GM18951 (cell line): Measurements from ENCODE around the gene ECI1.

ENCODE experiments used
- POLR2A ChIP-seq: IDR thresholded peaks from 4 replicates; pipeline ENCODE4 v1.6.1; 2011; ENCODE audit warnings: mild to moderate bottlenecking; ENCODE audit not compliant: insufficient read length, insufficient read depth; ENCODE audit errors: extremely low read depth
- in situ Hi-C: fragments of 300-500 bp; cut with MboI; formaldehyde crosslinking; loops from one replicate; pipeline ENCODE4 v1.12.0; 2022; ENCODE audit warnings: low sequenced_read_pairs, mixed read lengths, inconsistent platforms; ENCODE audit not compliant: unreplicated experiment

Gene ECI1

GRCh38 chr16:2251296-2252111 is at the start of gene ECI1:
Gene ECI1, minus strand, starts transcription at chr16:2251587. Its CDS starts 21 bp downstream, at chr16:2251566.
- TF ChIP-seq POLR2A = peak; percentile 94
- in situ Hi-C loops = no loop called here

GRCh38 chr16:2299915-2300192 is 48.5 kb upstream of the ECI1 start:
- TF ChIP-seq POLR2A = no peak
- in situ Hi-C loops = no loop called here

GRCh38 chr16:2299121-2299914 is 47.9 kb upstream of the ECI1 start:
- in situ Hi-C loops = no loop called here

GRCh38 chr16:2298621-2299020 is 47.2 kb upstream of the ECI1 start:
- no peak for TF ChIP-seq POLR2A
- in situ Hi-C loops = no loop called here

More at GRCh38 chr16:2299121-2299914, 47.9 kb upstream of the ECI1 start:
- TF ChIP-seq POLR2A = no peak

- in situ Hi-C loops = no loop called here
- no peak for TF ChIP-seq POLR2A
Measured at GRCh38 chr16:2297506-2297860, 46.1 kb upstream of the ECI1 start.

GRCh38 chr16:2296661-2297505 is 45.5 kb upstream of the ECI1 start:
- no peak for TF ChIP-seq POLR2A
- in situ Hi-C loops = no loop called here

GRCh38 chr16:2295056-2295798 is 43.8 kb upstream of the ECI1 start:
- in situ Hi-C loops = no loop called here

GRCh38 chr16:2292221-2292620 is 40.8 kb upstream of the ECI1 start:
- TF ChIP-seq POLR2A = no peak
- in situ Hi-C loops = no loop called here

More at GRCh38 chr16:2295056-2295798, 43.8 kb upstream of the ECI1 start:
- TF ChIP-seq POLR2A = no peak

- no peak for TF ChIP-seq POLR2A
- in situ Hi-C loops = no loop called here
Measured at GRCh38 chr16:2289282-2289681, 37.9 kb upstream of the ECI1 start.

- in situ Hi-C loops = no loop called here
- TF ChIP-seq POLR2A = no peak
Measured at GRCh38 chr16:2288726-2289125, 37.3 kb upstream of the ECI1 start.

- in situ Hi-C loops = no loop called here
Measured at GRCh38 chr16:2287916-2288547, 36.6 kb upstream of the ECI1 start.

GRCh38 chr16:2286550-2286949 is 35.2 kb upstream of the ECI1 start:
- in situ Hi-C loops = no loop called here
- TF ChIP-seq POLR2A = no peak

More at GRCh38 chr16:2287916-2288547, 36.6 kb upstream of the ECI1 start:
- TF ChIP-seq POLR2A = no peak

- in situ Hi-C loops = no loop called here
Measured at GRCh38 chr16:2285731-2286191, 34.4 kb upstream of the ECI1 start.

More at GRCh38 chr16:2285731-2286191, 34.4 kb upstream of the ECI1 start:
- TF ChIP-seq POLR2A = no peak
